SJSA1 (cell line): ENCODE data around the gene IQCM. TPM values are rescaled to one million over a fixed set of nuclear protein-coding genes. Genes with fewer than 3 reads are reported as not detected.
A peak's percentile ranks its signal among the peaks of the same experiment; 100 is the strongest.

Experiments used
- DNase-seq, 2 experiments: peaks; one replicate each; pipeline ENCODE4 v3.0.0-alpha.2; 2015 to 2020; ENCODE audit warnings: low spot score in 2 of 2, low read depth in 1 of 2
- H3K27ac ChIP-seq: fragments of 250-450 bp; sonication (Bioruptor Pico); 2 replicates; pipeline ENCODE4 v1.5.1; 2020; ENCODE audit warnings: mild to moderate bottlenecking, moderate library complexity
- H3K27me3 ChIP-seq: fragments of 250-450 bp; sonication (Bioruptor Pico); replicated peaks from 2 replicates; pipeline ENCODE4 v1.5.1; 2020; ENCODE audit warnings: mild to moderate bottlenecking, moderate library complexity
- H3K36me3 ChIP-seq: fragments of 250-450 bp; sonication (Bioruptor Pico); 2 replicates; pipeline ENCODE4 v1.5.1; 2020; ENCODE audit warnings: mild to moderate bottlenecking
- H3K4me1 ChIP-seq: fragments of 250-450 bp; sonication (Bioruptor Pico); replicated peaks from 2 replicates; pipeline ENCODE4 v1.6.1; 2021; ENCODE audit warnings: mild to moderate bottlenecking
- H3K4me3 ChIP-seq: fragments of 250-450 bp; sonication (Bioruptor Pico); 2 replicates; pipeline ENCODE4 v1.5.1; 2020; ENCODE audit warnings: mild to moderate bottlenecking
- H3K9me3 ChIP-seq: fragments of 250-450 bp; sonication (Bioruptor Pico); replicated peaks from 2 replicates; pipeline ENCODE4 v1.5.1; 2020; ENCODE audit warnings: mild to moderate bottlenecking
- total RNA-seq: library from RNA; depleted of rRNA; stranded (reverse); fragments of >200 nt; shearing (Covaris generic); gene quantifications from 2 replicates; pipeline ENCODE4 v1.2.3, GENCODE V29; 2014

The IQCM gene
- total RNA-seq, 1 experiment from 2014 or later = not detected

- no peak for DNase-seq
- Histone ChIP-seq H3K9me3 (no peaks in the 10 kb centered on the region), H3K4me3 (no peak overlapping the region), H3K4me1 (peaks cover 3% of the 10 kb centered on the region), H3K36me3 (no peaks in the 10 kb centered on the region), H3K27ac (no peak overlapping the region), H3K27me3 (no peaks in the 10 kb centered on the region)
Measured at GRCh38 chr4:149795256-149795655, 20.4 kb downstream of the IQCM start.

- H3K36me3 ChIP-seq = no peaks in the 10 kb centered on the region
- H3K4me3 ChIP-seq = no peak overlapping the region
- peaks cover 6% of the 10 kb centered on the region for H3K4me1 ChIP-seq
- no peak for DNase-seq
- no peaks in the 10 kb centered on the region for H3K27me3 ChIP-seq
- H3K27ac ChIP-seq = no peak overlapping the region
- H3K9me3 ChIP-seq = no peaks in the 10 kb centered on the region
Measured at GRCh38 chr4:149794352-149794751, 21.3 kb downstream of the IQCM start.

GRCh38 chr4:149793459-149793858 is 22.2 kb downstream of the IQCM start:
- no peak overlapping the region for H3K4me3 ChIP-seq
- H3K9me3 ChIP-seq = no peaks in the 10 kb centered on the region
- no peaks in the 10 kb centered on the region for H3K36me3 ChIP-seq
- H3K27me3 ChIP-seq = no peaks in the 10 kb centered on the region
- DNase-seq = no peak
- H3K27ac ChIP-seq = no peak overlapping the region
- H3K4me1 ChIP-seq = peaks cover 6% of the 10 kb centered on the region

GRCh38 chr4:149791851-149792250 is 23.8 kb downstream of the IQCM start:
- Histone ChIP-seq H3K36me3 (no peaks in the 10 kb centered on the region), H3K27ac (no peak overlapping the region), H3K4me3 (no peak overlapping the region), H3K9me3 (no peaks in the 10 kb centered on the region), H3K27me3 (no peaks in the 10 kb centered on the region), H3K4me1 (peaks cover 6% of the 10 kb centered on the region)
- no peak for DNase-seq

DNA sequence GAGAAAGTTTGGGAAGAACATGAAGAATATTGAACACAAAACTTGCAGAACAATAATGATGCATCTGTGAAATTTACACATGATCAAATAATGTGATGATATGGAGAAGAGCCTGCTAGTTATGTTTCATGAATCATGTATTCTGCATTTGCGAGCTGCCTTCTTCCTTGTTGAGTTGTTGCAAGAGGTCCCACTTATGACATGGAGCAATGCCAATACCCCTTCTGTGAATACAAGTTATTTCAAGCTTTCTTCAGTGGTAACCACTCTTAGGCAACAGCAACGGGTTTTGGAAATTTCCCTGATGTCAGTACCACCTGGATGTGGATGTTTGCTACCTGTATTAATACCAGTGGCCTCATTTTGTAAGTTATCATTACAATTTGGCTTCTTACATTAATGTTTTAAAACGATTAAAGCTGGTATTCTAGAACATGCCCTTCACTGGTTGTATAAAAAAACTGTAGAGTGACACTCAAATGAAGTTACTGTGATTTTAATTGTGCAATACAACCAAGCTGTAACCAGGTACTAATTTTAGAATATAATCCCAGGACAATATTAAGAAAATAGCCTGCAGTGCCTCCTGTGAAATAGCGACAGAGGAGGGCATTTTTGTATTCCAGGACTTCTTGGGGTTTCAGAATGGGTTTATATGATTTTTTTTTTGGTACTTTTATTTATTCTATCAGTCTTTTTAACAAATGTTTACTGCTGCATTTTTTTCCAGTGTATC is 25.3 kb downstream of the IQCM start:
- no peaks in the 10 kb centered on the region for H3K27me3 ChIP-seq
- no peak overlapping the region for H3K27ac ChIP-seq

DNA sequence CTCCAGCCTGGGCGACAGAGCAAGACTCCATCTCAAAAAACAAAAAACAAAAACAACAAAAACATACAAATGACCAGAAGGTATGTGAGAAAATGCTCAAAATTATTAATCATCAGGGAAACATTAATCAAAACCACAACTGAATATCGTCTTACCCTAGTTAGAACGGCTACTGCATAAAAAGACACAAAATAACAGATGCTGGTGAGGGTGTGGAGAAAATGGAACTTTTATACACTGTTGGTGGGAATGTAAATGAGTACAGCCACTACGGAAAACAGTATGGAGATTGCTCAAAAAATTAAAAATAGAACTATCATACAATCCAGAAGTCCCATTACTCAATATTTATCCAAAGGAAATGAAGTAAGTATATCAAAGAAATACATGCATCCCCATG is 27.3 kb downstream of the IQCM start:
- Histone ChIP-seq H3K4me1 (peaks cover 32% of the 10 kb centered on the region), H3K9me3 (no peaks in the 10 kb centered on the region), H3K36me3 (no peaks in the 10 kb centered on the region), H3K27me3 (no peaks in the 10 kb centered on the region), H3K4me3 (no peak overlapping the region), H3K27ac (no peak overlapping the region)
- DNase-seq = no peak

More for the DNA sequence above, 25.3 kb downstream of the IQCM start:
- peaks cover 19% of the 10 kb centered on the region for H3K4me1 ChIP-seq
- H3K36me3 ChIP-seq = no peaks in the 10 kb centered on the region
- H3K4me3 ChIP-seq = no peak overlapping the region
- no peaks in the 10 kb centered on the region for H3K9me3 ChIP-seq
- peak in 1 of 2 experiments; percentile 22 for DNase-seq

DNA sequence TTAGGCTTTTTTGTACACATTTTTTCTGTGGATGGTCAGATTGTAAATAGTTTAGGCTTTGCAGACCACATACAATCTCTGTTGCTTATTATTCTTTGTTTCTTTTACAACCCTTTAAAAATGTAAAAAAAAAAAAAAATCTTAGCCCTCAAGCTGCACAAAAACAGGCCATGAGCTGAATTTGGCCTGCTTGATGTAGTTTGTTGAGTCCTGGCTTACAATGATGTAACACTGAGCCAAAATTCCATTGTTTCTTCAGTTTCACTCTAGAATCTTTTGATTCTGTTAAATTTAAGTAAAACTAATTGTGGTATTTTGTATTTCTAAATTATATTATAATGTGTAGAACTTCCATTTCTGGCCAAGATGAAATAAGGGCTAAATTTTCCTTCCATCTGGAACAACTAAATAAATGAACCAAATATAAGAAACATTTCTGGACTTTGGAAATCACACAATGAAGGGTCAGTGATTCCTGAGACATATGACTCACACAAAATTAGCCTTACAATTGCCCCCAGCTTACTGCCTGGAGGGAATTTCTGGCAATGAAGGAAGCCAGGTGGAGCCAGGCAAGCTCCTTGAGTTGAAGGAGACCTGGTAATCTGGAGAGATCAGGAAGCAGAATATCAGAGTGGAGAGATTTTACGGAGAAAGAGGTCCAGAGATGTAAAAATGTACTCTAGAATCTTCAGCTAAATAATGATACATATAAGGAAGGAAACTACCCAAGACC is 29.8 kb downstream of the IQCM start:
- DNase-seq = peak in 1 of 2 experiments; percentile 38
- Histone ChIP-seq H3K4me3 (no peak overlapping the region), H3K27me3 (no peaks in the 10 kb centered on the region), H3K36me3 (no peaks in the 10 kb centered on the region), H3K27ac (peak overlapping the region; percentile 57), H3K4me1 (peaks cover 42% of the 10 kb centered on the region), H3K9me3 (no peaks in the 10 kb centered on the region)

- Histone ChIP-seq H3K9me3 (no peaks in the 10 kb centered on the region), H3K4me3 (no peak overlapping the region), H3K27me3 (no peaks in the 10 kb centered on the region), H3K27ac (no peak overlapping the region), H3K36me3 (no peaks in the 10 kb centered on the region), H3K4me1 (peaks cover 40% of the 10 kb centered on the region)
- peak in 1 of 2 experiments; percentile 25 for DNase-seq
Measured at GRCh38 chr4:149784018-149784417, 31.6 kb downstream of the IQCM start.

DNA sequence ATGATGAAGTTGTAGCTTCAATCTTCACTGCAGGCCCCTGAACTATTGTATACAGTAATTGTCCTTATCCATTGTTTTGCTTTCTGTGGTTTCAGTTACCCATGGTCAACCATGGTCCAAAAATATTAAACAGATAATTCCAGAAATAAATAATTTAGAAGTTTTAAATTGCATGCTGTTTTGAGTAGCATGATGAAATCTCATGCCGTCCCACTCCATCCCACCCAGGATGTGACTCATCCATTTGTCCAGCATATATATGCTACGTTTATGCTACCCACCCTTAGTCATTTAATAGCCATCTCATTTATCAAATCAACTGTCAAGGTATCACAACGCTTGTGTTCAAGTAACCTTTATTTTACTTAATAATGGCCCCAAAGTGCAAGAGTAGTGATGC is 34.5 kb downstream of the IQCM start:
- H3K9me3 ChIP-seq = no peaks in the 10 kb centered on the region
- no peak overlapping the region for H3K4me3 ChIP-seq
- H3K36me3 ChIP-seq = no peaks in the 10 kb centered on the region
- peak; percentile 52 to 55 for DNase-seq
- peak overlapping the region; percentile 36 for H3K27ac ChIP-seq
- no peaks in the 10 kb centered on the region for H3K27me3 ChIP-seq
- peaks cover 35% of the 10 kb centered on the region for H3K4me1 ChIP-seq

- no peak for DNase-seq
- Histone ChIP-seq H3K27ac (no peak overlapping the region), H3K36me3 (no peaks in the 10 kb centered on the region), H3K4me3 (no peak overlapping the region), H3K9me3 (no peaks in the 10 kb centered on the region), H3K4me1 (peaks cover 8% of the 10 kb centered on the region), H3K27me3 (no peaks in the 10 kb centered on the region)
Measured at GRCh38 chr4:149768477-149768876, 47.2 kb downstream of the IQCM start.

GRCh38 chr4:149766135-149766534 is 49.5 kb downstream of the IQCM start:
- Histone ChIP-seq H3K27me3 (no peaks in the 10 kb centered on the region), H3K4me1 (peaks cover 8% of the 10 kb centered on the region), H3K4me3 (no peak overlapping the region), H3K36me3 (no peaks in the 10 kb centered on the region), H3K27ac (no peak overlapping the region), H3K9me3 (no peaks in the 10 kb centered on the region)
- no peak for DNase-seq

DNA sequence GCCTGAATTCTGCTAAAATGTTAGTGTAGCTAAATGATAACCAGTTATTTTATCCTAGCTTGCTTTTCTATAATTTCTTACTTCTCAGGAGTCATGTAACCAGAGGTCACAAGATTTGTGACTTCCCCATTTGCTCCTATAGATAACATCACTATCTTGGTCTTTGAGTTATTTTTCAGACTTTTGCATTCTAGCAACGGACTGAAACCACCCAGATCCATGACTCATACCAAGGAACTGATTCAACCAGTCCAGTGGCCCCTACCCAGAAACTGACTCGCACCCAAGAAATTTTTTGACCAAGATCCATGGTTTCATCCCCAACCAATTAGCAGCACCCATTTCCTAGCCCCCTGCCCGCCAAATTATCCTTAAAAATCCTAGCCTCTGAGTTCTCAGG is 50.0 kb downstream of the IQCM start:
- Histone ChIP-seq H3K27me3 (no peaks in the 10 kb centered on the region), H3K4me3 (no peak overlapping the region), H3K4me1 (peaks cover 8% of the 10 kb centered on the region), H3K9me3 (no peaks in the 10 kb centered on the region), H3K27ac (peak overlapping the region; percentile 35; the same call in 1 of the 2 replicates), H3K36me3 (no peaks in the 10 kb centered on the region)
- DNase-seq = peak in 1 of 2 experiments; percentile 23

DNA sequence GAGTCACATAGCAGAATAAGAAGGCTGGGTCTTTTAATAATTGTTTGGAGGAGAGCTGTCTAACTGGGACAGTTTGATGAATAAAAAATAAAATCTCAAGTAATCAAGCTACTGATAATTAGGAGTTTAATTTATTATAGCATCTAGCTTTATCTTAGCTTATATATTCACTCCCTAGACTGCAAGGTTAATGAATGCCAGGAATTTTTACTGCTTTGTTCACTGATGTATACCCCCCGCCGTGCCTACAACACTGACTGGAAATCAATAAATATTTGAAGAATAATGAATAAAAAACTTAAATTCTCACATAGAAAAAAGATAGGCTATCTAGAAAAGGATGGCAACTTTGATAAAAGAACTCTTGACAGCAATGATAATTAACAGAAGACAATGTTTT is 59.7 kb downstream of the IQCM start:
- DNase-seq = no peak

GRCh38 chr4:149754526-149754925 is 61.1 kb downstream of the IQCM start:
- Histone ChIP-seq H3K27me3 (no peaks in the 10 kb centered on the region), H3K4me1 (peaks cover 7% of the 10 kb centered on the region; the same call in 1 of the 2 replicates), H3K9me3 (no peaks in the 10 kb centered on the region), H3K27ac (no peak overlapping the region), H3K36me3 (no peaks in the 10 kb centered on the region), H3K4me3 (no peak overlapping the region)
- DNase-seq = no peak

More for the DNA sequence above, 59.7 kb downstream of the IQCM start:
- Histone ChIP-seq H3K27me3 (no peaks in the 10 kb centered on the region), H3K36me3 (no peaks in the 10 kb centered on the region), H3K4me1 (peaks cover 5% of the 10 kb centered on the region; the same call in 1 of the 2 replicates), H3K4me3 (no peak overlapping the region), H3K9me3 (no peaks in the 10 kb centered on the region), H3K27ac (no peak overlapping the region)
